CD14-positive monocyte (primary cell): ENCODE data around the gene RAB3GAP1. TPM values are rescaled to one million over a fixed set of nuclear protein-coding genes. Genes with fewer than 3 reads are reported as not detected.
"Not testable (repeated sequence)": the region's sequence is repeated elsewhere in the genome, so short reads cannot be mapped to it uniquely, and the experiment has no call there.

Experiments
- DNase-seq, 3 donors: peaks; one replicate each; pipeline ENCODE4 v3.0.0-alpha.2; 2011 to 2022
- H2AFZ ChIP-seq: 2 replicates; pipeline ENCODE4 v1.6.0; 2012; ENCODE audit warnings: mild to moderate bottlenecking, low read depth, low read length, inconsistent platforms; ENCODE audit not compliant: insufficient read depth, poor library complexity, severe bottlenecking
- H3K27ac ChIP-seq, 2 donors: 1 replicate in 1 of 2; 2 replicates in 1 of 2; pipeline ENCODE4 v1.5.1; 2012 to 2013; ENCODE audit warnings: low read length in 2 of 2, control low read depth in 1 of 2, inconsistent platforms in 1 of 2, low read depth in 1 of 2, mild to moderate bottlenecking in 1 of 2
- H3K27me3 ChIP-seq, 2 donors: one replicate each; pipeline versions ENCODE4 v1.6.0 to v1.6.1; 2011 to 2013; ENCODE audit warnings: low read length in 2 of 2; ENCODE audit not compliant: control insufficient read depth in 2 of 2, insufficient read depth in 2 of 2
- H3K36me3 ChIP-seq, 2 donors: replicated peaks in 1 of 2; 1 replicate in 1 of 2; 2 replicates in 1 of 2; pipeline versions ENCODE4 v1.5.1 to v1.6.1; 2012 to 2013; ENCODE audit warnings: low read length in 2 of 2, control low read depth in 1 of 2, inconsistent platforms in 1 of 2, mild to moderate bottlenecking in 1 of 2; ENCODE audit not compliant: insufficient read depth in 2 of 2, control insufficient read depth in 1 of 2
- H3K4me1 ChIP-seq, 2 donors: 1 replicate in 1 of 2; 2 replicates in 1 of 2; pipeline versions ENCODE4 v1.5.1 to v1.6.1; 2012 to 2013; ENCODE audit warnings: low read length in 2 of 2, control low read depth in 1 of 2, inconsistent platforms in 1 of 2, mild to moderate bottlenecking in 1 of 2, moderate library complexity in 1 of 2; ENCODE audit not compliant: insufficient read depth in 2 of 2, control insufficient read depth in 1 of 2
- H3K4me2 ChIP-seq: replicated peaks from 2 replicates; pipeline ENCODE3; 2012; ENCODE audit warnings: low read length, moderate library complexity, mild to moderate bottlenecking; ENCODE audit not compliant: poor library complexity, severe bottlenecking; ENCODE audit errors: extremely low read depth
- H3K4me3 ChIP-seq, 3 experiments: fragments of 200-600 bp in 1 of 3; sonication (generic) in 1 of 3; replicated peaks in 1 of 3; 1 replicate in 2 of 3; 2 replicates in 1 of 3; pipeline ENCODE4 v1.5.1; 2011 to 2013; ENCODE audit warnings: low read length in 3 of 3, mild to moderate bottlenecking in 3 of 3, control low read depth in 2 of 3, low read depth in 2 of 3, inconsistent platforms in 1 of 3, moderate library complexity in 1 of 3
- H3K79me2 ChIP-seq: 2 replicates; pipeline ENCODE4 v1.6.0; 2012; ENCODE audit warnings: mild to moderate bottlenecking, control low read depth, inconsistent platforms, low read length, moderate library complexity; ENCODE audit not compliant: insufficient read depth
- H3K9ac ChIP-seq: 2 replicates; pipeline ENCODE4 v1.6.0; 2017; ENCODE audit warnings: low read length, mild to moderate bottlenecking; ENCODE audit not compliant: insufficient read depth, poor library complexity, severe bottlenecking
- H3K9me3 ChIP-seq, 2 donors: replicated peaks in 1 of 2; 1 replicate in 1 of 2; 2 replicates in 1 of 2; pipeline versions ENCODE4 v1.5.1 to v1.6.1; 2012 to 2013; ENCODE audit warnings: low read length in 2 of 2, control low read depth in 1 of 2; ENCODE audit not compliant: control insufficient read depth in 1 of 2, insufficient read depth in 1 of 2
- H4K20me1 ChIP-seq: 2 replicates; pipeline ENCODE4 v1.6.0; 2012; ENCODE audit warnings: mild to moderate bottlenecking, low read length, control low read depth, moderate library complexity; ENCODE audit not compliant: insufficient read depth
- H3K27ac Mint-ChIP-seq, 7 donors: one replicate each; pipeline ENCODE4 v1.8.0; 2020; ENCODE audit warnings: mild to moderate bottlenecking in 7 of 7, mixed read lengths in 7 of 7, moderate library complexity in 6 of 7, inconsistent platforms in 2 of 7
- H3K27me3 Mint-ChIP-seq, 3 donors: one replicate each; pipeline ENCODE4 v1.8.0; 2021 to 2022; ENCODE audit warnings: low read depth in 3 of 3, mild to moderate bottlenecking in 3 of 3, mixed read lengths in 3 of 3, moderate library complexity in 3 of 3, inconsistent platforms in 1 of 3
- H3K36me3 Mint-ChIP-seq, 2 donors: one replicate each; pipeline ENCODE4 v1.8.0; 2020; ENCODE audit warnings: mixed read lengths in 2 of 2, inconsistent platforms in 1 of 2, mild to moderate bottlenecking in 1 of 2
- H3K4me1 Mint-ChIP-seq: one replicate; pipeline ENCODE4 v1.8.0; 2020; ENCODE audit warnings: mild to moderate bottlenecking, mixed read lengths
- H3K4me3 Mint-ChIP-seq, 2 donors: one replicate each; pipeline ENCODE4 v1.8.0; 2020; ENCODE audit warnings: mild to moderate bottlenecking in 2 of 2, mixed read lengths in 2 of 2, moderate library complexity in 1 of 2
- H3K9me3 Mint-ChIP-seq, 7 donors: one replicate each; pipeline ENCODE4 v1.8.0; 2020 to 2022; ENCODE audit warnings: mixed read lengths in 7 of 7, mild to moderate bottlenecking in 6 of 7, moderate library complexity in 6 of 7, inconsistent platforms in 2 of 7
- WGBS: methylation state at CpG from one replicate; pipeline ENCODE4 v1.1.5; 2013; ENCODE audit warnings: missing lambda C conversion rate; ENCODE audit not compliant: insufficient coverage; 5-methylcytosine and 5-hydroxymethylcytosine counted together
- intact Hi-C, 2 donors: fragments of 100-400 bp; cut with micrococcal nuclease; formaldehyde crosslinking; loops; one replicate each; pipeline versions ENCODE4 v1.15.0 to v1.15.1; 2023
- polyA plus RNA-seq, 3 donors: library from polyadenylated mRNA; depleted of rRNA in 1 of 3; unstranded in 2 of 3; stranded (reverse) in 1 of 3; fragments of 300-500 nt in 2 of 3; fragments of >200 nt in 1 of 3; fragmentation: Illumina TruSeq in 2 of 3; gene quantifications; 1 replicate in 2 of 3; 2 replicates in 1 of 3; pipeline ENCODE4 v1.2.3, GENCODE V29; 2012 to 2021
- TF ChIP-seq, protein P1 (sequence below): fragments of 200-600 bp; IDR thresholded peaks from one replicate; pipeline ENCODE4 v1.8.0; 2022; ENCODE audit warnings: antibody characterized with exemption, mild to moderate bottlenecking

The RAB3GAP1 gene
- polyA plus RNA-seq, 3 donors: 8.0 to 17.4 (median 11.3) TPM

GRCh38 chr2:135121016-135121657 is 69.0 kb downstream of the RAB3GAP1 start:
- Histone ChIP-seq H3K4me1 (no peaks in the 10 kb centered on the region), H3K9me3 (peaks cover 10 to 26% of the 10 kb centered on the region in 2 donors), H3K27me3 (no peaks in the 10 kb centered on the region), H3K79me2 (no peaks in the 10 kb centered on the region), H3K4me2 (no peak overlapping the region), H4K20me1 (no peaks in the 10 kb centered on the region), H3K9ac (no peak overlapping the region), H3K36me3 (peaks cover 47 to 71% of the 10 kb centered on the region in 2 donors), H3K4me3 (no peak overlapping the region), H3K27ac (no peak overlapping the region), H2AFZ (no peak overlapping the region)
- TF ChIP-seq, protein P1, sequence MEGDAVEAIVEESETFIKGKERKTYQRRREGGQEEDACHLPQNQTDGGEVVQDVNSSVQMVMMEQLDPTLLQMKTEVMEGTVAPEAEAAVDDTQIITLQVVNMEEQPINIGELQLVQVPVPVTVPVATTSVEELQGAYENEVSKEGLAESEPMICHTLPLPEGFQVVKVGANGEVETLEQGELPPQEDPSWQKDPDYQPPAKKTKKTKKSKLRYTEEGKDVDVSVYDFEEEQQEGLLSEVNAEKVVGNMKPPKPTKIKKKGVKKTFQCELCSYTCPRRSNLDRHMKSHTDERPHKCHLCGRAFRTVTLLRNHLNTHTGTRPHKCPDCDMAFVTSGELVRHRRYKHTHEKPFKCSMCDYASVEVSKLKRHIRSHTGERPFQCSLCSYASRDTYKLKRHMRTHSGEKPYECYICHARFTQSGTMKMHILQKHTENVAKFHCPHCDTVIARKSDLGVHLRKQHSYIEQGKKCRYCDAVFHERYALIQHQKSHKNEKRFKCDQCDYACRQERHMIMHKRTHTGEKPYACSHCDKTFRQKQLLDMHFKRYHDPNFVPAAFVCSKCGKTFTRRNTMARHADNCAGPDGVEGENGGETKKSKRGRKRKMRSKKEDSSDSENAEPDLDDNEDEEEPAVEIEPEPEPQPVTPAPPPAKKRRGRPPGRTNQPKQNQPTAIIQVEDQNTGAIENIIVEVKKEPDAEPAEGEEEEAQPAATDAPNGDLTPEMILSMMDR: no peak
- Mint-ChIP-seq H3K4me3 (no peak overlapping the region), H3K27me3 (peaks cover 0 to 11% (median 1%) of the 10 kb centered on the region in 3 donors), H3K9me3 (peaks cover 17 to 25% (median 21%) of the 10 kb centered on the region in 7 donors), H3K36me3 (peaks cover 40 to 55% of the 10 kb centered on the region in 2 donors), H3K4me1 (no peaks in the 10 kb centered on the region), H3K27ac (no peak overlapping the region)
- intact Hi-C loops: no loop called here
- WGBS: no CpG with 5 or more reads among the region's 2 CpGs
- DNase-seq: no peak

- H3K27me3 ChIP-seq, H3K4me1 Mint-ChIP-seq, H3K27ac ChIP-seq, H3K4me1 ChIP-seq, H3K27ac Mint-ChIP-seq, intact Hi-C loops, H3K4me2 ChIP-seq, H2AFZ ChIP-seq, H3K79me2 ChIP-seq, H3K4me3 ChIP-seq, H4K20me1 ChIP-seq, DNase-seq, H3K9ac ChIP-seq, H3K4me3 Mint-ChIP-seq: not testable (repeated sequence)
- peaks cover 17 to 27% (median 21%) of the 10 kb centered on the region in 7 donors for H3K9me3 Mint-ChIP-seq
- Histone ChIP-seq H3K36me3 (peaks cover 53 to 76% of the 10 kb centered on the region in 2 donors), H3K9me3 (peaks cover 10 to 21% of the 10 kb centered on the region in 2 donors)
- peaks cover 0 to 11% (median 1%) of the 10 kb centered on the region in 3 donors for H3K27me3 Mint-ChIP-seq
- H3K36me3 Mint-ChIP-seq: peaks cover 45 to 60% of the 10 kb centered on the region in 2 donors
- 100% methylated on average over 3 of the region's 6 CpGs for WGBS
Measured at GRCh38 chr2:135121658-135122039, 69.6 kb downstream of the RAB3GAP1 start.
